22Rv1 (cell line): Measurements from ENCODE around the gene HOXD3.

Experiments used
- CTCF ChIP-seq: fragments of 450-650 bp; IDR thresholded peaks from 2 replicates; pipeline ENCODE4 v1.5.1; 2017; ENCODE audit warnings: mild to moderate bottlenecking
- ZFX ChIP-seq: fragments of 450-650 bp; IDR thresholded peaks from 2 replicates; pipeline ENCODE4 v1.6.1; 2017; ENCODE audit warnings: antibody characterized with exemption, borderline replicate concordance

DNA sequence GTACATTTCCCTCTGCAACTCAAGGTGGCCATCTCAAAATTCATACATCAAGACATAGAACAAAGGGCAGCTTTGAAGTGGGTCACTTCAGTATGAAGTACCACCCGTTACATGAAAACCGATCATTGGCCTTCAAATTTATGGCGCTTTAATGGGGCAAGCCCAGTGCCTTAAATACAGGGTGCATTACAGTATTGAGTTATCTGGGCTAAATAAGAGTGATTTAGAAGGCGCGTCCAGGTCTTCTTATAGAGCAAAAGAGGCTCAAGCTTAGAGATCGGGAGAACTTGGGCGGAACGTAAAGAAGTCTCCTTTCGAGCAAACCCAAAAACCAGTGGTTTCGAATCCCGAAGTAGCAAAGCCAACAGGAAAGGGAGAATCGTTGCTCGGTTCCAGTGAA is 7.1 kb downstream of the HOXD3 start:
- TF ChIP-seq CTCF (no peak), ZFX (no peak)
